Stimulated activated CD4-positive, alpha-beta T cell treated with anti-CD3 and anti-CD28 coated beads, Interleukin-15, amount 100 ng/mL, for 24 hours (primary cell): ENCODE measurements around the gene ZYG11B.
"Not testable (repeated sequence)": the region's sequence is repeated elsewhere in the genome, so short reads cannot be mapped to it uniquely, and the experiment has no call there.

Experiments used
- DNase-seq: peaks from one replicate; pipeline ENCODE4 v3.0.0-alpha.2; 2020

ZYG11B gene

DNA sequence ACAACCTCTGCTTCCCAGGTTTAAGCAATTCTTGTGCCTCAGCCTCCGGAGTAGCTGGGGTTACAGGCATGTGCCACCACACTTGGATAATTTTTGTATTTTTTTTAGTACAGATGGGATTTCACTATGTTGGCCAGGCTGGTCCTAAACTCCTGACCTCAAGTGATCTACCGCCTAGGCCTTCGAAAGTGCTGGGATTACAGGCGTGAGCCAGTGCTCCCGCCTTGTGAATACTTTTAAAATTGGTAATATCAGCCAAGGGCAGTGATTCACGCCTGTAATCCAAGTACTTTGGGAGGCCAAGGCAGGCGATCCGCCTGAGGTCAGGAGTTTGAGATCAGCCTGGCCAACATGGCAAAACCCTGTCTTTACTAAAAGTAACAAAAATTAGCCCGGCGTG is 33.7 kb downstream of the ZYG11B start:
- no peak for DNase-seq

DNA sequence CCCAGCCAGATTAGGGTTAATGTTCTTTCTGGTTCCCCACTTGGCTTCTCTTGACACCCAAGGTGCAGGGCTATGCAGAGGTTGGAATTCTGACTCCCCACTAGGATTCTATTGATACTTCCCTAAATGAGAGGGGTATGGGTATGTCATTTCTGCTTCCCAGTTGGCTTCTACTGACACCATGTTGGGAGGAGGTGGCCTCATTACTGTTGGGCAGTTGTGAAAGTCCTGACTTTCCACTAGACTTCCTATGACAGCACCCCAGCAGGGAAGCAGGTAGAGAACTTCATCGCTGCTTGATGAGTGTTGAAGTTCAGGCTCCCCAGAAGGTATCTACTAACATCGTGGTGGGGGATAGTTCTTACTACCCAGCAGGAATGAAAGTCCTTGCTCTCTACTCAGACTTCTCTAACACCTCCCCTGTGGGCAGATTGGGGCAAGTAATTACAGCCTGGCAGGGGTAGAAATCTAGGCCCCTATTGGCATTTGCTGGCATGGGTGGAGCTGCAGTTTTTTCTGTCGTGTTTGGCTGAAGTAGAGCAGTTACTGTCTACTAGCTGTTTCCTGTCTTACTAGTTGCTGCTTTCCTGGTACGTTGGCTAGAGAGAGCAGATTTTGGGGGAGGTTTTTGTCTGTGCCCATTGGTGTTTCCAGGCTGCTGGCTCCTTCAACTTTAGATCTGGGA is 41.5 kb downstream of the ZYG11B start:
- DNase-seq: no peak

DNA sequence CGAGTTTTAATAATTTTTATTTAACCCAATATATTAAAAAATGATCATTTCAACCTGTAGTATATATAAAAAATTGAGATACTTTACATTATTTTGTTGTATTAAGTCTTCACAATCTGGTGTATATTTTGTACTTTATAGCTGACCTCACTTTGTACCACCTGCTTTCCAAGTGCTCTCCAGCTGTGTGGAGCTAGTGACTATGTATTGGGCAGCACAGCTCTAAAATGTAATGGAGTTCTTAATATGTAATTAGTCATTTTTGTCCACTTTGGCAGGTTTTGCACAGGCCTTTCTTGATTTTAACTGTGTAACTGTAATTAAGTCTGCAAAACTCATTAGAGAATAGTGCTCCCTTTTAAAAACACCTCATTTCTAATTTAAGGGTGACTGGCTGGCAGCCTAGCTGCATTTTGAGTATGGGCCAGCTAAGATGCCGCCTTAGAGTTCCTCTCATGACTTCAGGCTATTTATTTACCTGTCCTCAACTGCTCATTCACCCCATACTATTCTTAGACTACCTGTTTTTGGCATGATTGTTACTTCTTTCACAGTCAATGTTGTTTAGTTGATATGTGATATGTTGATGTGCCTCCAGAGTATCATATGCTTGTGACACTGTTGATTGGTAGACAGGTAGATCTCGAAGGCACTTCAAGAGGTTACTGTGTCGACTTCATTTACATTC is 43.2 kb downstream of the ZYG11B start:
- no peak for DNase-seq

DNA sequence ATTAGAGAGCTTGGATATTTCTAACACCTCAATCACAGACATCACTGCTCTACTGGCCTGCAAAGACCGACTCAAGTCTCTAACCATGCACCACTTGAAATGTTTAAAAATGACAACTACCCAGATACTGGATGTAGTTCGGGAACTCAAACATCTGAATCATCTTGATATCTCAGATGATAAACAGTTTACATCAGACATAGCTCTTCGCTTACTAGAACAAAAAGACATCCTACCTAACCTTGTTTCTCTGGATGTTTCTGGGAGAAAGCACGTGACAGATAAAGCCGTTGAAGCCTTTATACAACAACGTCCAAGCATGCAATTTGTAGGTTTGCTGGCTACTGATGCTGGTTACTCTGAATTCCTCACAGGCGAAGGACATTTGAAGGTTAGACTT is 45.1 kb downstream of the ZYG11B start:
- DNase-seq: no peak

DNA sequence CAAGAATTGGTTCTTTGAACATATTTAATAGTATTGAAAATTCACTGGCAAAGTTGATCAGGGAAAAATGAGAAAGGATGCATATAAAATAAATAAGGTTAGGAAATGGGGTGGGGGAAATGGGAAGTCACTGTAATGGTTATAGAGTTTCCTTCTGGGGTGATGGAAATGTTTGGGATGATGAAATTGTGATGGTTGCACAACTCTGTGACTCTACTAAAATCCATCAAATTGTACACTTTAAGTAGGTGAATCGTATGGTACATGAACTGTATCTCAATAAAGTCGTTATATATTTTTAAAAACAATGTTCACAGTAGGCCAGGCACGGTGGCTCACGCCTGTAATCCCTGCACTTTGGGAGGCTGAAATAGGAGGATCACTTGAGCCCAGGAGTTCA is 59.9 kb downstream of the ZYG11B start:
- DNase-seq: no peak

DNA sequence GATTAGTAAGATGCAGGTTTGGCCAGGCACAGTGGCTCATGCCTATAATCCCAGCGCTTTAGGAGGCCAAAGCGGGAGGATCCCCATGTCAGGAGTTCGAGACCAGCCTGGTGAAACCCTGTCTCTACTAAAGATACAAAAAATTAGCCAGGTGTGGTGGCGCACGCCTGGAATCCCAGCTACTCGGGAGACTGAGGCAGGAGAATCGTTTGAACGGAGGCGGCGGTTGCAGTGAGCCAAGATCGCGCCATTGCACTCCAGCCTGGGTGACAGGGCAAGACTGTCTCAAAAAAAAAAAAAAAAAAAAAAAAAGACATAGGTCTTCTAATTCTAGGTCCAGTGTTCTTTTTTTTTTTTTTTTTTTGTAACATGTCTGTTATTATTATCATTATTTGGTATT is 64.2 kb downstream of the ZYG11B start:
- DNase-seq: not testable (repeated sequence)

DNA sequence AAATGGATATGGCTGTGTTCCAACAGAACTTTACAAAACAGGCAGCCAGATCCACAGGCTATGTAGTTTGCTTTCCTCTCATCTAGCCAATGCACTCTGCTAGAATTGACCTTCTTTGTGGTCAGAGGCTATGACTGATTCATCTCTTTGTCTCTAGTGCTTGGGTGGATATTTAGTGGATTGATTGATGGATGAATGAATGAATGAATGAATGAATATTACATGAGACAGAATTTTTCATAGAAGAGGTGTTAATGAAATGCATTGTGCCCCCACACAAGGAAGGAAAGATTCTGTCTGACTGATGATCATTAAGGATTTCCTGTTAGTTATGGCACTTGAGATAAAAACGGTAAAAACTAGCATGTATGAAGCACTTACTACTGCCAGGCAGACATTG is 65.8 kb downstream of the ZYG11B start:
- DNase-seq: no peak

DNA sequence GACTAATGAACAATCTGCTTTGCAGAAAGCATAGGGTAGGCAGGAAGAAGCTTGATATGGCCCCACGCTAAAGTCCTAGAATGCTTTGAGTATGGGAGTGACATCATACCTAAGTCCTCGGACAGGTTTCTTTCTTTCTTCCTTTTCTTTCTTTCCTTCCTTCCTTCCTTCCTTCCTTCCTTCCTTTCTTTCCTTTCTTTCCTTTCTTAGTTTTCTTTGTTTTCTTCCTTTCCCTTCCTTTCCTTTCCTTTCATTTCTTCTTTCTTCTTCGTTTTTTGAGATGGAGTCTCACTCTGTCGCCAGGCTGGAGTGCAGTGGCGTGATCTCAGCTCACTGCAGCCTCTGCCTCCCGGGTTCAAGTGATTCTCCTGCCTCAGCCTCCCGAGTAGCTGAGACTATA is 67.5 kb downstream of the ZYG11B start:
- DNase-seq: not testable (repeated sequence)

DNA sequence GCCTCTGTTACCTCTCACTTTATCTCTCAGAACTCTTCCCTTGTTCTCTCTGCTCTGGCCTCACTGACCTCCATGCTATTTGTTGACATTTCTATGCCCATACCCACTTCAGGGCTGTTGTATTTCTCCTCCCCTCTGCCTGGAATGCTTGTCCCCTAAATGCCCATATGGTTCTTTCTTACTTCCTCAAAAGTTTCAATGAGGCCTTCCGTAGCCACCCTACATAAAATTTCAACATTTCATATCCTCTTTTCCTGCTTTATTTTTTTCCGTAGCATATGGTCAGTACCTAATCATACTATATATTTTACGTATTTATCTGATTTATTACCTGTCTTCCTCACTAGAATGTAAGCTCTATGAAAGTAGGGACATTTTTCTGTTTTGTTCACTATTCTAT is 69.2 kb downstream of the ZYG11B start:
- DNase-seq: no peak

DNA sequence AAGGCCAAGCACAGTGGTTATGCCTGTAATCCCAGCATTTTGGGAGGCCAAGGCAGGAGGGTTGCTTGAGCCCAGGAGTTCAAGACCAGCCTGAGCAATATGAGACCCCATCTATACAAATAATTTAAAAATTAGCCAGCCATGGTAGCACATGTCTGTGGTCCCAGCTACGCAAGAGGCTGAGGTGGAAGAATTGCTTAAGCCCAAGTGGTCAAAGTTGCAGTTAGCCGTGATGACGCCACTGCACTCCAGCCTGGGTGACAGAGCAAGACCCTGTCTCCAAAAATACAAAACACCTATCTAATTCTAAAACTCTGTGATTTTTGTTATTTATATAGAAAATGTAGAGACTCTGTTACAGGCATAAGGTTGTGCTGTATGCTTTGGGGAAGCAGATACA is 72.1 kb downstream of the ZYG11B start:
- no peak for DNase-seq

DNA sequence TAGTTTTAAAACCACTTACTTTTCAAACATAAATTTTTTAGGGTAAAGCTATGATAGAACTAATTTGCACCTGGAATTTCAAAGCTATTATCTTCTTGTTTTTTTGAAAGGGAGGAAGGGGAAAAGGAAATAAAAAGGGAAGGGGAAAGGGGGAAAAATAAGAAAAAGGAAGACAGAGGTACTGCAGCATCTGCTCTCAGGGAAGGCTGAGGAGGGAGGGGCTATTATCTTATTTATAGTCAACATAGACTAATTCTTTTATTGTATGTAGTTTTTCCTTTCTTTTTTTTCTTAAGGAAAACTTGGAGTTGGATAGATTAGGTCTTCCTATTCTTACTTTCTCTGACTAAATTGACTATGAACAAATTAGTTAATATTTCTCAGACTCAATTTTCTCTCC is 74.8 kb downstream of the ZYG11B start:
- no peak for DNase-seq

DNA sequence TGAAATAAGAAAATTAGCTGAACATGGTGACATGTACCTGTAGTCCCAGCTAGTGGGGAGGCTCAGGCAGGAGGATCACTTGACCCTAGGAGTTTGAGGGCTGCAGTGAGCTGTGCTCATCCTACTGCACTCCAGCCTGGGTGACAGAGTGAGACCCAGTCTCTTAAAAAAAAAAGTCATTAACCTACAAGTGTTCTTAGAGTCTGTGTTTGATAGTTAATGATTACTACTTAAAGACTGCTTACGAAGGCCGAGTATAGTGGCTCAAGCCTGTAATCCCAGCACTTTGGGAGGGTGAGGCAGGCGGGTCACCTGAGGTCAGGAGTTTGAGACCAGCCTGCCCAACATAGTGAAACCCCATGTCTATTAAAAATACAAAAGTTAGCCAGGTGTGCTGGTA is 77.8 kb downstream of the ZYG11B start:
- not testable (repeated sequence) for DNase-seq

DNA sequence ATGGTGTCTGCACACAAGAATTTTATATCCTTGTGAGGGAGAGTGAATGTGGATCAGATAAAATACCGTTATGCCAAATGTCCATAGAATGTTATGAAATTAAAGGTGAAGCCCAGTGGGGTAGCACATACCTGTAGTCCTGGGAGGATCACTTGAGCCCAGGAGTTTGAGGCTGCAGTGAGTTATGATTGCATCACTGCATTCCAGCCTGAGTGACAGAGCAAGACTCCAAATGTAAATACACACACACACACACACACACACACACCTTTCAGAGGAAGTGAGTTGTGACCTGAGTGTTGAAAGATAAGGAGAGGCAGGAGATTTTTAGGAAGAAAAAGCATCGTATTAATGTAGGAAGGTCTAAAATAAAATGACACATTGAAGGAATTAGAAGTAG is 88.2 kb downstream of the ZYG11B start:
- DNase-seq: no peak

DNA sequence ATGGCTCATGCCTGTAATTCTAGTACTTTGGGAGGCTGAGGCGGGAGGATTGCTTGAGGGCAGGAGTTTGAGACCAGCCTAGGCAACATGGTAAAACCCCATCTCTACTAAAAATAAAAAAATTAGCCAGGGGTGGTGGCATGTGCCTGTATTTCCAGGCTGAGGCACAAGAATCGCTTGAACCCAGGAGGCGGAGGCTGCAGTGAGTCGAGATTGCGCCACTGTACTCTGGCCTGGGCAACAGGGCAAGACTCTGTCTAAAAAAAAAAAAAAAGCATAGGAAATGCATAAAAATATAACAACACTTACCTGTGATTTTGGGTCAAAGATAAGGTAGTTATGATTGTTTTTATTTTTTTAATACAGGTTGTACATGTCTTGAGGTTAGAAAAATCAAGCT is 94.6 kb downstream of the ZYG11B start:
- not testable (repeated sequence) for DNase-seq

DNA sequence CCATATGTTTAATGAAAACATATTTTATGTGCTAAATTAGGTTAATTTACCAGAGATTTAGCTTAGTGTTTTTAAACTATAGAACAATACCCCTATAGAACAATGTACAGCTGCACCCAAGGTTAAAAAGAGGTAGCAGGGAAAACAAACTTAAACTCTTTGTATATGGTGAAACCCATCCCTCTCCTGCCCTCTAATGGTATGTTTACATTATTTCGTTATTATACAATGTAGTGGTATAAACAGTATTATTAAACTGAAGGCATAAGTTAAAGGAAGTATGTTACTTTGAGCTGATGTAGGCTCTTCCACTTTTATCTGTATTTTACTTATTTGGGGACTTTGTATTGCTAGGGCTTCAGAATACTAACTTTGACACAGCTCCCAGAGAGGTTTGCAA is 99.6 kb downstream of the ZYG11B start:
- DNase-seq: no peak

DNA sequence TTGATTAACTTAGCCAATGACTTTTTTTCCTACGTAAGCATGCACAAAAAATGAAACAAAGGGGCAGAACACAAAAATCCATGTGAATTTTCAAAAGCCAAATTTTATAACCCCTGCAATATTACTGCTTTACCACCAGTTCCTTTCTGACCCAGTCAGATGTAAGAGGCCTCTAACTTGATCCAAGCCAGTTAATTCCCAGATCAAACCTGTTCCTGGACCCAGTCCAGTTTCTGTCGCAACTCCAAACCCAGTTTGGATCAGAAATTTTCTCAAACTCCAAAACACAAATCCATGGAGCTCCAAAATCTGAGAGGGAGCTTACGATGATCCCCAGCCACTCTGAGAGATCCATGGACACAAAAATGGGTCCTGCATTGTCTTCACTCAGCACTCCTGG is 108.5 kb downstream of the ZYG11B start:
- no peak for DNase-seq

DNA sequence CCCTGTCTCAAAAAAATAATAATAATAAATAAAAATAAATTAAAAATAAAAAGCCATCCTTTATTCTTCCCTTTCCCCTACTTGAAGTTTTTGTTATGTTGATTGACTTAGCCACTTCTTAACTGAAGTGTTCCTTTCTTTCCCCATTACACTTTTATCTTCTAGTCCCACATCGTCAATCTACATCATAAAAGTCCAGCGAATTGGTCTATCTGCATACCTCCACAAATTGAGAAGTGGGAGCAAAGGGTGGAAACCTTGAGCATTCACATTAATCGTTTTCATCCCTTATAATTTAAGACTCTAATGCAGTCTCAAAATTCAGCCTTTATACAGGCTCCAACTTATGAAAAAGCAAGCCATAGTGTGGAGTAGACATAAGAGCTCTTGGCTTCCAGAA is 109.8 kb downstream of the ZYG11B start:
- no peak for DNase-seq

DNA sequence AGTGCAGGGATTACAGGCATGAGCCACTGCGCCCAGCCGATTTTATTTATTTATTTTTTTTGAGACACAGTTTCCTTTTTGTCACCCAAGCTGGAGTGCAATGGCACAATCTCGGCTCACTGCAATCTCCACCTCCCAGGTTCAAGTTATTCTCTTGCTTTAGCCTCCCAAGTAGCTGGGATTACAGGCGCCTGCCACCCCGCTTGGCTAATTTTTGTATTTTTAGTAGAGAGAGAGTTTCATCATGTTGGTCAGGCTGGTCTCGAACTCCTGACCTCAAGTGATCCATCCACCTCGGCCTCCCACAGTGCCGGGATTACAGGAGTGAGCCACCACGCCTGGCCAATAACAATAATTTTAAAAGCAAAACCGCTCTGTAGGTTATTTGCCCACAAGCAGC is 112.9 kb downstream of the ZYG11B start:
- DNase-seq: not testable (repeated sequence)

DNA sequence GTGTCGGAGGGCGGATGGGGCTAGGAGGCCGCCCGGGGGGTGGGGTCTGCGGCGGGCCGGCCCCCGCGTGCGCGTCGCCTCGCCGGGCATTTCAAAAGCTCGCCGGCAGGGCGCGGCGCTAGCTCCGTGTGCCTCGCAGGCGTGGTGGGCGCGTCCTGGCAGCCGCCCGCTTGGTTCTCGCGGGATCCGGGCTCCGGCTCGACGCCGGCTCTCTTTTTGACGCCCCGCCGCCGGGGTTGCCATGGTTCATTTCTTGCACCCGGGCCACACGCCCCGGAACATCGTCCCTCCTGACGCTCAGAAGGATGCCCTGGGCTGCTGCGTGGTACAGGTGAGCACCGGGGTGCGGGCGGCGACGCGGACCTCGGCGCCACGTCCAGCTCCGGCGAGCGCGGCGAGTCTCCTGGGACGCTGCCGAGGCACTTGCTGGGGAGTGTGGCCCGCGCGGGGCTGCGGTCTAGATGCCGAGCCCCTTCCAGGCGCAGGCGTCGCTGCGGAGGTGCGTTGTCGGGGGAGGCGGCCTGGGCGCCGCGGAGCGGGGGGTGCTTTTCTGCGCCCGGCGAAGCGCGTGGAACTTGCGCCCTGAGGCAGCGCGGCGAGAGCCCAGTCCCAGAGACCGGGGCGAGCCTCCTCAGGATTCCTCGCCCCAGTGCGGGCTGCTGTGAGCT is 116.5 kb downstream of the ZYG11B start, which contains the start of gene ZYG11A:
TSS of gene ZYG11A (plus strand) at position 118 of the 668 bp plus-strand sequence. CDS start at position 242, 124 bp downstream.
- peak; percentile 85 for DNase-seq

DNA sequence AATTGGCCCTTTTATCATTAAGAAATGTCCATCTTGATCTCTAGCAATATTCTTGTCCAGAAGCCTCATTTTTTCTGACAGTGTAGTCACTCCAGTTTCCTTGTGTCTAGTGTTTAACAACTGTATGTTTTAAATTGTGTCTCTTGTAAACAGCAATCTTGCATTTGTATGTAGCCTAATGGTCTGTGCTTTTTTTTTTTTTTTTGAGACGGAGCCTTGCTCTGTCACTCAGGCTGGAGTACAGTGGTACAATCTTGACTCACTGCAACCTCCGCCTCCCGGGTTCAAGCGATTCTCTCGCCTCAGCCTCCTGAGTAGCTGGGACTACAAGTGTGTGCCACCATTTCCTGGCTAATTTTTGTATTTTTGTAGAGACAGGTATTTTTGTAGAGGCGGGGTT is 118.9 kb downstream of the ZYG11B start:
- DNase-seq: not testable (repeated sequence)

DNA sequence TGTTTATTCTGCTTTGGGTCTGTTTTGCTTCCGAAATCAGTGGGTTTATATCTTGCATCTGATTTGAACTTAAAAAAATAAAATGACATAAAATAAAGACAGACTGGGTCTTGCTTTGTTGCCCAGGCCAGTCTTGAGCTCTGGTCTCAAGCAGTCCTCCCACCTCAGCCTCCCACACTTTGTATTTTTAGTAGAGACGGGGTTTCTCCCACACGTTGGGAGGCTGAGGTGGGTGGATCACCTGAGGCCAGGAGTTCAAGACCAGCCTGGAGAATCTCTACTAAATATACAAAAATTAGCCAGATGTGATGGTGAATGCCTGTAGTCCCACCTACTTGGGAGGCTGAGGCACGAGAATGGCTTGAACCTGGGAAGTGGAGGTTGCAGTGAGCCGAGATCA is 122.2 kb downstream of the ZYG11B start:
- no peak for DNase-seq

DNA sequence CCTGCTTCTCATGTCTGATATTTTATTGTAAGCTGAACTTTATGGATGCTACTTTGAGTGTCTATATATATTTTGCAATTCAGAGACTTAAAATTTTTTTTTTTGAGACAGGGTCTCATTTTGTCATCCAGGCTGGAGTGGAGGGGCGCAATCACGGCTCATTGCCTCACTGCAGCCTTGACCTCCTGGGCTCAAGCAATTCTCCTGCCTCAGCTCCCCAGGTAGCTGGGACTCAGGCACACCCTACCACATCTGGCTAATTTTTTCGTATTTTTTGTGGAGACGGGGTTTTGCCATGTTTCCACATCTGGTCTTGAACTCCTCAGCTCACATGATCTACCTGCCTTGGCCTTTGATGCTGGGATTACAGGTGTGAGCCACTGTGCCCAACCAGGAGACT is 124.7 kb downstream of the ZYG11B start:
- DNase-seq: no peak

DNA sequence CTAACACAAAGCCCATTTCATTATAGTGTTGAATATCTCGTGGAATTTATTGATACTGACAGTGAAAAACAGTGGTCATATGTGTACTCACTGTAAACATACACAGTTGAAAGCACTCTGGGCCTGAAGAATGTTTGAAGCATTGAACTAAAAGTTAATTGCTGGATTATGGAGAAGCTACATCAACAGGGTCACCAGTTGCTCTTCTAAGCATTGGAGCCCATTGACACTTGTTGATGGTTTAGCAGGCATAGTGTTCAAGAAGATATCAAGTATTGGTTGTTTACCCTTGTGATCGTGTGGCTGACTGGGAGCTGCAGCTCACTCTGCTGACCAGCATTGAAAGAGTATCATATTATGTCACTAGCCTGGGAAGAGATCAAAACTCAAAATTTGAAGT is 126.6 kb downstream of the ZYG11B start:
- DNase-seq: no peak

DNA sequence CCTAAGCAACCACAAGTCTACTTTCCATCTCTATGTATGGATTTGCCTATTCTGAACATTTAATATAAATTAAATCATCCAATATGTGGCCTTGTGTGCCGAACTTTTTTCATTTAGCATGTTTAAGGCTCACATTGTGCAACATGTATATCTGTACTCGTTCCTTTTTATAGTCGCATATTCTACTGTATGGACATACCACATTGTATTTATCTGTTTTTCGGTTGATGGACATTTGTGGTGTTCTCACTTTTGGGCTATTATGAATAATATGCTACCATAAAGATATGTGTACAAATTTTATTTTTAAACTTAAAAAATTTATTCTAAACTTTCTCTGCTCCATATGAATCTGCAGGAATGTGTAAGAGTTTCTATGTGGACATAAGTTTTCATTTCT is 129.3 kb downstream of the ZYG11B start:
- no peak for DNase-seq
